Hematopoietic multipotent progenitor cell treated with erythropoietin and hydrocortisone succinate and interleukin-3 and kit ligand, for 6 days (in vitro differentiated cells): ENCODE results near the gene RHEBL1.
A peak's percentile ranks its signal among the peaks of the same experiment; 100 is the strongest.
"Not testable (repeated sequence)": the region's sequence is repeated elsewhere in the genome, so short reads cannot be mapped to it uniquely, and the experiment has no call there.

ENCODE experiments used
- DNase-seq: peaks from one replicate; pipeline ENCODE4 v3.0.0-alpha.2; 2015

RHEBL1 gene

DNA sequence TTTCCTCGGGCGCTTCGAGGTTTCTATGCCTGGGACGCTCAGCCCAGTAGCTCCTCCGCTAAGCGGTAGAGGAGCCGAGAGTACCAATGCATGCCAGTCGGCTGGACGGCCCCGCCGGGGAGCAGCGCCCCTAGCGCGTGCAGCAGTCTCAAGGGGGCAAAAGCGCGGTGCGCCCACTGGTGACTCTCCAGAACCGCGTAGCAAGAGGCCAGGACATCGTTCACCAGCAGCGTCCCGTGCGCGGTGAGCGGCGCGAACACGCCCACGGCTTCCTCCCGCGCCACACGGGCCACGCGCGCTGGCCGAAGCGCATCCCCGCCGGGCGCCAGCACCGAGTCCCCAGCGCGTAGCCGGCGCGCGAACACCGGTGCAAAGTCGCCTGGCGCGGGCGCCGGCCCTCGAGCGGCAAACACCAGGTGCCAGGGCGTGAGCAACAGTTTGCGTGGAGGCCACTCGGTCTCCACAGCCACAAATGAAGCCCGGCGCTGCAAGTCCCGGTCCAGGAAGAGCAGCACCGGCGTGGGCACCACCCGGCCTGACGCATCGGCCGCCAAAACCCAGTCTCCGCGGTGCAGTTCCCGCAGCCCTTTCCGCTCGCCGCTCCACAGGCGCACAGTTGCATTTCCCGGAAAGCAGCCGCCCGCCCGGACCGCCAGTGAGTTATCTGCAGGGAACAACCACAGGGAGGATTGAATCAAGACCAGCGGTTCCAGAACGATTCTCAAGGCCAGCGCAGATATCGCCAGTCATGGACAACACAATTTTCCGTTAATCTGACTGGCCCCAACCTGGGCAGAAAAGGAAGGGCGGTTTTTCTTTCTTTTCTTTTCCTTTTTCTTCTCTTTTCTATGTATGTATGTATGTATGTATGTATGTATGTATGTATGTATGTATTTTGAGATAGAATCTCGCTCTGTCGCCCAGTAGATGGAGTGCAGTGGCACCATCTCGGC lies 20.3 kb upstream of the RHEBL1 start:
- DNase-seq = peak; percentile 83

DNA sequence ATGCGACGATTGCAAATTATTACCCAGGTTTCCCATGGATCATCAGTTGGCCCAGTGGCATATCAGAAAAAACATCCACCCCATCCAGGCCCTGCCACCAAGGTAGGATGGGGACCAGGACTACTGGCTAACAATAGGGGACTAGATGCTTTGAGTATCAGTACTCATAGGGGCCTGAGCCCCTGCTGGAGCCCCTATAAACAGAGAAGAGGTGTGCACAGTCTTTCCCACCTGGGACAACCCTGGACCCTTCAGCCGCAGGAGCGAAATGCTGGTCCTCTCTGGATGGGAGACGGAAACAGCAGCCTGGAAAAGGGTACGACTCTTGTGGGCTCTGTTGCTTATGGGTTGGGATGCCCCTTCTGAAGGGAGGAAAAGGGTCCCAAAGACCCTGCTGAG lies 19.2 kb upstream of the RHEBL1 start:
- DNase-seq = no peak

DNA sequence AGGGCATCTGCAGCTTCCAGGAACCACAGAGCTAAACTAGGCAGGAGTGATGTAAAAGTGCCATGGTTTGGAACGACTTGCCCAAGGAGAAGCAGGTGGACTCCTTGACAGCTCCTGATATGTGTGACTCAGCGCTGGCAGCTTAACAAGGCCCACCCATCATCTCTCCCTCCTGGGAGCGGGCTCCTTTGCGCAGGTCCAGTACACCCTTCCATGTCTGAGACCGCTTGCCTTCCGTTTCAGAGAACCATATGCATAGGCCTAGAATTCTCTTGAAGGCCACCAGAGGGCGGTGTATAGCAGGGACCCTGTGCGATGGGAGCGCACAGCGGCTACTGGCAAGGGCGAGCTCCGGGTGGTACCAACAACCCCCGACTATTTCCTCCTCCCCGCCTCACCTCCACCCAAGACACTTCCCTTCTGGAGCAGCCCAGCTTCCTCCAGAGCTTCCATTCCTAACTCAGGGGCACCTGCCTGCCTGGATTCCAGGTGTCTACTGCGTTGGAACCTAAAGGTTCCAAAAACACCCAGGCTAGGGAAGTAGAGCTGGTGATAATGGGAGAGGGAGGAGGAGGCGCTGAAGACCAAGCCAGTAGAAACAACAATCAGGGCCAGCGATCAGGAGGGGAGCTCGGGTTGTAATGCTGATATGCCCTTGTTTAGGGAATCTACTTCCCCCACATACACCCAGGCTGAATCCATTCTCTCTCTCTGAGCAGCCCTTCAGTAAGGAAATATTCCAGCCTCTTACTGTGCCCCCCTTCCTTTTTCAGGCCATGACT lies 18.6 kb upstream of the RHEBL1 start:
- peak; percentile 97 for DNase-seq

DNA sequence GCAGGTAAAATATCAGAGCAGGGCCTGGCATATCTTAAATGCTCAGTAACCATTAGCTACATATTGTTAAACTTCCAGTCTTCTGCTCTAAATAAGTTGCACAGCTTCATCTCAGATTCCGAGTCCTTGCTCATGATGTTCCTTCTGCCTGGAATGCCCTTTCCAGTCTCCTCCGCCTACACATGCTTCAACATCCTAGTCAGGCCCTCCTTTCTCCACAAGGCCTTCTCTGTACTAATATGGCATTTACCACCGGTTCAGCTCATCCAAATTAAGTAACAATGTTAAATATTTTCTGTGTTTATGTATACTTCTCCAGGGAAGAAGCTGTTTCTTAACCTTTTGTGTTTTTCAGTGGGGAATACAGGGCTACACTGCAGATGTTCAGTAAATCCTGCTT lies 16.3 kb upstream of the RHEBL1 start:
- no peak for DNase-seq

DNA sequence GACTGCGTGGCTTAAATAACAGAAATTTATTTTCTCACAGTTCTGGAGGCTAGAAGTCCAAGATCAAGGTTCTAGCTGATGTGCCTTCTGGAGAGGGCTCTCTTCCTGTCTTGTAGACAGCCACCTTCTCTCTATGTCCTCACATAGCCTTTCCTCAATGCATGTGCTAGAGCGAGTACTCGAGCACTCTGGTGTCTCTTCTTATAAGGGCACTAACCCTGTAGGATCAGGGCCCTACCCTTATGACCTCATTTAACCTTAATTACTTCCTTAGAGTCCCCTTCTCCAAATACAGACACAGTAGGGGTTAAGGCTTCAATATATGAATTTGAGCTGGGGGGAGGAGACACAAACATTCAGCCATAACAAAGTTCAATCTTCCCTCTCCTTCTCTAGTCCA lies 14.7 kb upstream of the RHEBL1 start:
- DNase-seq = no peak

DNA sequence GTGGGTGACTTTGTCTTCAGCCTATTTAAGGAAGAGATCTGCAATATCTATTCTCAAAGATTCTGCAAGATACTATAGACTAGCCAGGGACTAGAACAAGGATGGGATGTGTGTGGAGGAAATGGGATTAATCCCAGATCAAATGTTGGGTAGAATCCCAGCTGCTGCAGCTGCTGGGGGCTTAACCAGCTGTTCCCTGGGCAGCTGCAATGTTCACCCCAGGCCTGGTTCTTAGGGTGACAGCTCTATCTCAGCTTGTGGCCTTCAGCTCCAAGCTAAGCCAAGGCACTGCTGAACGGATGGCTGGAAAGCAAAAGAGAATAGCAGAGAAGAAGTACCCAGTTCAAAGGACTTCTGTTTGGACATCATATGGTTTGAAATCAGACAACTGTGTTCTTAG lies 10.0 kb upstream of the RHEBL1 start:
- no peak for DNase-seq

DNA sequence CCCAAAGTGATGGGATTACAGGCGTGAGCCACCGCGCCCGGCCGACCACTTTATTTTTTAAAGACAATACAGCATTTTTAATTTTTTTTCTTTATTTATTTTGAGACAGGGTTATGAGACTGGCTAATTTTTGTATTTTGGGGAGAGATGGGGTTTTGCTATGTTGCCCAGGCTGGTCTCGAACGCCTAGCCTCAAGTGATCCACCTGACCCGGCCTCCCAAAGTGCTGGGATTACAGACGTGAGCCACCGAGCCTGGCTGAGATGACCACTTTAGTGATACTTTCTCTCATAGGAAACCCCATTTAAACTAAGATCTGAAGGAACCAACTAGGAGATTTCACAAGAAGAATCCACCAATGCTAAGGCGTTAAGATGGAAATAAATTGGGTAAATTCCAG lies 1.2 kb upstream of the RHEBL1 start:
- DNase-seq = no peak

DNA sequence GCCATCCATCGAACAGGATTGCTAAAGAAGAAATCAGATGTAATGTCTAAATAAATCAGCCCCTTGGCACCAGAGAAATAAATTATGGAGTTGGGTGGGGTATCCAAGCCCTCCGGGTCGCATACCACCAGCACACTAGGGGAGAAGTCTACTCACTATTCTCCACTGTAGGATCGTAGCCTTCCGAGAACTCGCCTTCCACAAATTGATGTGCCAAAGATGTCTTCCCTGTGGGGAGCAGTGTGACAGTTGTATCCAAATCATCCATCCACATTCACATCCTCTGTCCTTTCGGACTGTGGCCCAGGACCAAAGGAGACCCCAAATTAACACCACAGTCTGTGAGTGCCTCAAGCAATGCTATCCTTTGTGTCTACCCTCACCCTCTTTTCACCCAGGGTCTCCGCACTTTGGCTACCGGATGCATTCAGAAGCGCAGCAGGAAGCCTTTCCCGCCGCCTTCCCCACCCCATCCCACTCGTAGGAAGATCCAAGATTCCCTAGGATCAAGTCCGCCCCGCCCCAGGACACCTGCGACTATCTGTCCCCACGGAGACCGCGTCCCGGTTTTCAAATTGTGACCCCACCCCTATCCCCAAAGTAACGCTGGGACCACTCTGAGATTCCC lies 786 bp downstream of the RHEBL1 start:
- no peak for DNase-seq

DNA sequence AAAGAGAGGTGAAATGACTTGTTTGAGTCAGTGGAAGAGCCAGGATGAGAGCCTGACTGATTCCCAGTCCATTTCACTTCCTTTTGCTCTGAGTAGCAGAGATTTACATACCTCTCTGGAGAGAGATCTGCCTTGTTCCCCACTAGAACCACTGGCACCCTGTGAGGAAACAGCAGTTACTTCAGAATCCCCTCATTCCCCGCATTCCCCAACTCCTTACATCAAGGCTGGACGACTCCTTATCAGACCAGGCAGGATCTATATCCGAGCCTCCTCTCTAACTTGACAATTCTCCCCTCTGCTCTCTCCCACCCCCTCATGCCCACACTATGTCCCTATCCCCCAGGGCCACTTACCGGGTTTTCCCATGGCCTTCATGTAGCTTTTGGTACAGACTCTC lies 3.7 kb downstream of the RHEBL1 start:
- DNase-seq = no peak

DNA sequence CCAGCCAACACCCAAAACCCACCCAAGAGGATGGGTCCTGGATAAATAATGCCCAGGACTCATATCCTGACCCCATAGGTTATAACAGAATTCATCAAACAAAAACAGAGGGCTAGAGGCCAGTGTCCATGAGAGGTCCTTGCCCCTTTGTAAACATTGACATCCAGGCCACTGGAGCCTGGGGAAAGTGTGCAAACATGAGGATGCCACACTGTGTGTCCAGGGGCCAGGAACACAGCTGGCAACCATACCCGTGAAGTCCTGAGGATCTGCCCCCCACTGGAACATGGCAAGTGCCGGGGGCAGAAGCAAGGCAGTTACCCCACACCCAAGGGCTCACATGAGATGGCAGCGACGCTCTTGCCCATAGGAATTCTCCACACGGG lies 5.0 kb downstream of the RHEBL1 start:
- DNase-seq = no peak

DNA sequence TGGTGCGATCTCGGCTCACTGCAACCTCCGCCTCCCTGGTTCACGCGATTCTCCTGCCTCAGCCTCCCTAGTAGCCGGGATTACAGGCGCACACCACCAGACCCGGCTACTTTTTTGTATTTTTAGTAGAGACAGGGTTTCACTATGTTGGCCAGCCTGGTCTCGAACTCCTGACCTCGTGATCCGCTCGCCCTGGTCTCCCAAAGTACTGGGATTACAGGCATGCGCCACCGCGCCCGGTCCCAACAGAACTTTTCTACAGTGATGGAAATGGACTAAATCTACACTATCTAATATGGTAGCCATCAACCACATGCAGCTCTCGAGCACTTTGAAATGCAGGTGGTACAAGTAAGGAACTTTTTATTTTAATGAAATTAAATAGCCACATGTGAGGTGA lies 7.9 kb downstream of the RHEBL1 start:
- DNase-seq = not testable (repeated sequence)

DNA sequence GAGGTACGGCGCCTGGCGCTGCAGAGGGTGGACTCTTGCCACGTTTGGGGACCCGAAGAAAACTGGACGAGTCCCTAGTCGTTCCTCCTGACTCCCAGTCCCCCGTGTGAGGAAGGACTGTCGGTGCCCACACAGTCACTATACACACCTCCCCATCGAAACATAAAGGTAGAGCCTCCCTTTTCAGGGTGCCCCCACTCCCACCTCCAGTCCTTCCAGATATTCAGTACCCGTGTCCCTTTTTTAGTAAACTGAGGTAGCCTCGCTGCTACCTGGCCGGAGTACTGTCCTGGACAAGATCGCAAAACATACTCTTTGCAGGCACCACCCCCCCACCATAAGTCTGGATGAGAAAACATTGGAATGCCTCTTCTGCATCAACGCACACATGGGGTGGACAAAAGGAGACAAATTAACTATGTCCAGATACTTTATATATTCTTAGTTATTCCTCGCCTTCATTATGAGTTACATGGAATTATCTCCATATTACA lies 8.6 kb downstream of the RHEBL1 start:
- no peak for DNase-seq

DNA sequence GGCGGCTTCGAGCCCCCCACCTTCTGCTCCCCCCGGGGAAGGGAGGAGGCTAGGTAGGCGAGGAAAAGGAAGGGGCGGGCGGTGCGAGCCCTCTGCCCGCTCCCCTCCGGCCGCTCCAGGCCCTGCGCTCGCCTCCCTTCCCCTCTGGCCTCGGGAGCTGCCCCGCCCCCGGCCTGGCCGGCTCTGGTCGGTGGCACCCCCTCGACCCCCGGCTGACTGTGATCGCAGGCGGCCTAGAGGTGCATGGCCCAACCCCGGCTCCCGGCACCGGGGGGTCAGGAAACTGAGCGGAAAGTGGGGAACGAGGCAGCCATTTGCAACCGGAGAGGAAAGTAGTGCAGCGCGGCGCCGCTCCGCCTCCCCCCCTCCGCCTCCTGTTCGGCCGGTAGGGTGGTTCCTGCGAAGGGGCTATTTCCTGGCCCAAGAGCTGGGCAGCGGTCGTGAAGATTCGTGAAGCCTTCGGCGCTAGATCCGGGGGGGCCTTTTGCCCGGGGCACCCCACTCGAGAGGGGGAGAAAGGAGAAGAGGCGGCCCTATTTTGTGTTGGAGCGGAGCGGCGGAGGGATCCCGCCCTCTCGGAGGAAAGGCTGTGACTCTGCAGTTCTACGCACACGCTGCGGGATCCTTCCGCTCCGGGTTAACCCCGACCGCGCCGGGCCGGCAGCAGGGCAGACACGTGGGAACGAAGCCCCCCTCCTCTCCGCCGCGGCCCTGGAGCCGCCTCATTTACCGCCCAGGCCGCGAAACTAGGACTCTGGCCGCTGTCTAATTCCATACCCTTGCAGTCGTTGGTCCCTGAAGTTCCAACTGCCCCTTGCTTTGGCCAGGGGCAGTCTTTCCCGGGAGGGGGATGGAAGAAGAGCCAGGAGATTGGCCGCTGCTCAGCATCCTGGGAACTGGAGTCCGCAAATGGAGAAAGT lies 9.3 kb downstream of the RHEBL1 start, which contains the start of gene KMT2D:
KMT2D (minus strand) TSS at position 558 of the 920 bp plus-strand sequence. CDS start 5,470 bp downstream, outside the sequence.
- peak; percentile 97 for DNase-seq

DNA sequence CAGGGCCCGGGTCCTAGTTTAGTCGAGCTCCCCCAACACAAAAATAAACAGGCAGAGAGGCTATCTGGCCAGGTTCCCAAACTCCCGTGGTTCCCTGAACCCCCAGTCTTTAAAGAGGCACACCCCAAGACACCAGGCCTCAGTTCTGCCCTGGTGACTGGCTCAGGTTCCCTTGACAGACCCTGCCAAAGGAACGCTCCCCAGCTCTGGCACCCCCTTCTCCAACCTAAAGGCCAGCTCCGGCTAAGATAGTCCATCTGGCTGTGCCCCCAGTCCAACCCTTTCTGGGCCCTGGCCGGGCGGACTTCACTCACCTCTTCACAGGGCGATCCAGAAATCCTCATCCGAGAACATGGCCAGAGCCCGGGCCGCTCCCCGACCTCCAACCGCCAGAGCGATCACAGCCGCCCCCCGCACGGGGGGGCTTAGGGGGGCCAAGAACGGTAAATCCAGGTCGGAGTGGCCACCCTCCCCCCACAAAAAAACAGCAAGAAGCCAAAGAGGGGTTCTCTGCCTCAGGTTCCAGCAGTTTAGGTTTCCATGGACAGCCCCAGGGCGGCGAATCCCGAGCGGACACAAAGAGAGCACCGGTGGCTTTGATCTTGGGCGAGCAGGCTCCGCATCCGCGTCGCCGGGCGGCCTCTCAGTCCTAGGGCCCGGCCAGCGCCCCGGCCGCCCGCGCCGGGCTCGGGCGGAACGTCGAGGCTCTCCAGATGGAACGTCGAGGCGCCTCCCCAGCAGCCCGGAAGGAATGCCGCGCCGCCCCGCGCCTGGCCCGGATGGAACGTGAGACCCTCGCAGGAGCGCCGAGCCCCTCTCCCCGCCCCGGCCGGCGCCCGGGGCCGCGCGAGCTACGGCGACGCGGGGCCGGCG lies 10.2 kb downstream of the RHEBL1 start:
- peak; percentile 65 for DNase-seq

DNA sequence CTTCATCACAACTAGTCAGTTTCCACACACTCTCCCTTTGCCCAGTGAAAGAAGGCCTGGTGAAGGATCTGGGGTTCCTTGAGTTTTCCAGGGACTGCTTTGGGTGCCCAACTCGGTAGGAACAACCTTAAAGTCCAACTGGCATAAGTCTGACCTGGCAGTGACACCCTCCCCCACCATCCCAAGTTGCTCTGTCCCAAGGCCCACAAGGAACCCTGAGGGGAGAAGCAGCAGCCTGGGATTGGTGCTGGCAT lies 10.8 kb downstream of the RHEBL1 start:
- DNase-seq = no peak

DNA sequence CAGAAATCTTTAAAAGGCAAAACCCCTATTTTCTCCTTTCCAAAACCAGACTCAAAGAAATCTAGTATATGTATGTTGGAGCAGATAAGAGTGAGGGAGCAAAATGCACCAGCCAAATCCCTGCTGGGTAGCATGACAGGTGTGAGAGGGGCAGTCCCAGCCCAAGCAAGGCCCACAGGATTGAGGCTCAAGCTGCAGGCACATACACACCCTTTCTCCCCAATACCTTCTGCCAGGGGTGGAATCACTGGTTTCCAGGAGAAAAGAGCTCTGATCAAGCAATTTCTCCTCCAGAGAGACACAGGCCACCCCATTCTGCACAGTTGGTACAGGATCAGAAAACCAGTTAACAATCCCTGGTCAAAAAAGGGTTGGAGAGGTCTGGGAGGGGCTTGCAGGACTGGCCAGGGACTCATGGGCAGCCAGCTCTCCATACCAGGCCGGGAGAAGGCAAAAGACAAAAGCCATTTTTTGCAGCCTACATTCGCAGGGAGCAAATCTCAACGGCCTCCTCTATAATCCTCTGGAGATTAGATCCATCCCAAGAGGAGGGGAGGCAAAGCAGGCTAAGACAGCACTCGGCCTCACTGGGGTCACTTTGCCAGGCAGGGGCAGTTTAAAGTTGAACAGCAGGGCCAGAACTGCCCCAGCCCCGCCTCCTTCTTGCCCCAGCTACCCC lies 11.3 kb downstream of the RHEBL1 start:
- no peak for DNase-seq

DNA sequence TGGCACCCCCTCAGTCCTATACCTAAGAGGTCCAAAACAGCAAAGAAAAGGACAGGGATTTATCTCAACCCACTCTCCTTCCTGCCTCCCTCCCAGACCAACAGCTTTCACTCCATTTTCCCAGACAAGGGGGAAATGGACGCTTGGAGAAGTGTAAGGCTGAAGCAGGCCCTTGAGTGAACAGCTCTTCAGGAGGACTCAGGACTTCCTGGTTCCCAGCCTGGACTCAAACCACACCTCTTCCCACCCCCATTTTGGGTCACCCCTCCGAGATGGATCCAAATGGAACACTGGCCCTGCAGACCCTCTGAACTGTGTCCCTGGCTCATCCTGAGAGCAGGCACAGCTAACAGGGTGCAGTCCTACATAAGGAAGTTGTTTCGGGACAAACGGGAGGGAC lies 11.9 kb downstream of the RHEBL1 start:
- peak; percentile 40 for DNase-seq

DNA sequence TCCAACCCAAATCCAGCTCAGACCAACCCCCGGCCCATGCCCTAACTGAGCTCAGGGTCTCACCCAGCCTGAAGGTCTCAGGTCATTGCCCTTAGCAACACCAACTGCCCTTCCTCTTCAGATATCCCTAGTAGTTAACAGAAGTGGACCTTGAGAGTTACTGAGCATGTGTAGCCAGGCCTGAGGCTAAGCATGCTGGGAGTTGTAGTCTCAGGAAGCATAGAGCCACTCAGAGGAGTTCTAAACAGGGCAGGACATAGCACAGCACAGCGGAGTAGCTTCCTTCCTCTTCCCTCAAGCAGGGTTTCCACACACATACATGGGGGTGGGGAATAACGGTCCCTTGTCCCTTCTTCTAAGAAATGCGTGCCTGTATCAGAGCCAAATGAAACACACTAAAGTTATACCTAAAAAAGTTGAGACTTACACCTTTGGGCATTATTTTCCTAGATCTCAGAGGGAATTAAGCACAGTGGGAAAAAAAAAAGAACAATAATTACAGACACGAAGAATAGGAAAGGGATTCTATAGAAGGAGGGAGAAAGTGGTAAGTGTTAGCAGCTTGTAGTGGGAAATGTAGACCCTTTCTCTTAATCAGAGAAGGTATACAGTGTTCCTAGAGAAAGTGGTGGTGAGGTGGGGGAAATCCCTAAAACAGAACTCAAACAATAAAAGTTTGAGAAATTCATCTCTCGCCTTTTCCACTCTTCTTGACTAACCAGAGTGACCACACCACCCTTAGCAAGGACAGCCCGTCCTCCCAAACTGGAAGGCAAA lies 13.6 kb downstream of the RHEBL1 start:
- DNase-seq = peak; percentile 94

DNA sequence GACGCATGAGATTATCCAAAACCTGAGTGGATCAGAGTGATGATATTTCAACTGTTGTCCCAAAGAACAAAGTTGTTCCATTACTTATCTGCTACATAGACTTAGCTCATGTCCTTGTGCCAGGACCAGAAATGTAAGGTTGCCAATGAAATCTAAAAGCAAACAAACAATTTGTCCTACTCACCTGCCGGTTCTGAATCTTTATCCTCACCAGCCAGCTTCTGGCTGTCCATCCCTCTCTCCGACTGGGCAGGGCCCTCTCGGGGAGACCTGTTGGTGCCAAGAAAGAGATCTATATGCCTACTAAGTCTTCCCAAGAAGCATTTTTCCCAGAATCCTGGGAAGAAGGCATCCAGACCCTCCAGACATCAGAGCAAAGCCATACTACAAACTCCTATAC lies 14.7 kb downstream of the RHEBL1 start:
- DNase-seq = no peak

DNA sequence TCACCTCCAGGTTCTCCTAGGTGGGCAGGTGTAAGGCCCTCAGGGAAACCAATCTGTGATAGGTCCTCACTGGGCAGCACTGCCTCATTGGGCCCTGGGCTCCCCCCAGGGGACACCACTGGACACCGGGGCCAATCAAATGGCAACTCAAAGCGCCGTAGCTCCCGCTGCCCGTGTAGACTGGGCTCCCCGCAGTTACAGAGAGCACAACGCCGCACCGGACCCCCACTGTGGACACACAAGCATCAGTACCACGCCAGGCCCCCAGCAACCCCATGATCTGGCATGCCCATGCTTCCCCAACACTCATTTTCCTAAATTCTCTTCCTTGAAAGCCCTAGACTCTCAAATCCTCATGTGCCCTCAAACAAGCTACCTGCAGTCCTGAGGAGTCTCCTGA lies 15.3 kb downstream of the RHEBL1 start:
- DNase-seq = no peak
